ENCODE data around the gene WWP2. TPM values are rescaled to one million over a fixed set of nuclear protein-coding genes. Genes with fewer than 3 reads are reported as not detected.

WWP2 gene
- total RNA-seq, 6 donors from 2014 or later, result 59.5 to 125 (median 82.3) TPM

DNA sequence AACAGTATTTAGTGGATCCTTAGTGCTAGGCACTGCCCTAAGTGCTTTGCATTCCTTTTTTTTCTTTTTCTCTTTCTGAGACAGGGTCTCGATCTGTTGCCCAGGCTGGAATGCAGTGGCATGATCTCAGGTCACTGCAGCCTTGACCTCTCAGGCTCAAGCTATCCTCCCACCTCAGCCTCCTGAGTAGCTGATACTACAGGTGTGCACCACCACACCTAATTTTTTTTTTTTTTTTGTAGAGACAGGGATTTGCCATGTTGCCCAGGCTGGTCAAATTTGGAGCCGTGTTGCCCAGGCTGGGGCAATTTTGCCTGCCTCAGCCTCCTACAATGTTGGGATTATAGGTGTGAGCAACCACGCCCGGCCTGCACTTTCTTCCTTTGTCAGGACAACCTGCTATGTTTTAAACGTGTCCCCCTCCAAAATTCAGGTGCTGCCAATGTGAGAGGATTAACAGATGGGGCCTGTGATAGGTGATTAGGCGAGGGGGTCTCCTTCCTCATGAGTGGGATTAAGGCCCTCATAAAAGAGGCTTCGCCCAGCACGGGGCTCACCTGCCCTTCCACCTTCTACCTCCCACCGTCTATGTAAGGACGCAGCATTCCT lies 41.2 kb upstream of the WWP2 start:
- Histone ChIP-seq H3K9me3 (no peaks in the 10 kb centered on the region), H3K27ac (no peak overlapping the region), H3K4me1 (peaks cover 0 to 13% (median 3%) of the 10 kb centered on the region in 4 donors), H3K36me3 (peaks cover 0 to 25% (median 8%) of the 10 kb centered on the region in 4 donors), H3K4me3 (no peak overlapping the region), H3K27me3 (no peaks in the 10 kb centered on the region)
- TF ChIP-seq EP300 (IDR thresholded peaks at IDR 0.05) (no peak), POLR2A (IDR thresholded peaks at IDR 0.05) (no peak), CTCF (IDR thresholded peaks at IDR 0.05) (no peak), POLR2AphosphoS5 (IDR thresholded peaks at IDR 0.05) (no peak)
- ATAC-seq (ENCODE audit: low FRiP score in 2 of 2) (no peak), DNase-seq (peak in 1 of 2 donors; percentile 2)
- 90 to 91% methylated on average over 10 of the region's 10 CpGs for WGBS, 2 donors

GRCh38 chr16:69721441-69721957 lies 40.6 kb upstream of the WWP2 start:
- peaks cover 0 to 18% (median 6%) of the 10 kb centered on the region in 4 donors for H3K4me1 ChIP-seq
- DNase-seq, result no peak
- 93% methylated on average over 6 of the region's 6 CpGs for WGBS, 2 donors
- no peaks in the 10 kb centered on the region for H3K9me3 ChIP-seq
- H3K27me3 ChIP-seq, result no peaks in the 10 kb centered on the region
- TF ChIP-seq POLR2AphosphoS5 (IDR thresholded peaks at IDR 0.05), result no peak
- TF ChIP-seq EP300 (IDR thresholded peaks at IDR 0.05), result no peak
- TF ChIP-seq POLR2A (IDR thresholded peaks at IDR 0.05), result no peak
- TF ChIP-seq CTCF (IDR thresholded peaks at IDR 0.05), result no peak
- H3K27ac ChIP-seq, result no peak overlapping the region
- H3K36me3 ChIP-seq, result peaks cover 0 to 19% (median 6%) of the 10 kb centered on the region in 4 donors
- H3K4me3 ChIP-seq, result no peak overlapping the region
- ATAC-seq (ENCODE audit: low FRiP score in 2 of 2), result no peak

GRCh38 chr16:69724414-69724873 lies 37.7 kb upstream of the WWP2 start:
- Histone ChIP-seq H3K9me3 (no peaks in the 10 kb centered on the region), H3K4me3 (no peak overlapping the region), H3K27me3 (no peaks in the 10 kb centered on the region), H3K36me3 (no peaks in the 10 kb centered on the region), H3K4me1 (peaks cover 13 to 41% (median 22%) of the 10 kb centered on the region in 4 donors), H3K27ac (peak overlapping the region in 2 of 4 donors; percentile 84 to 88)
- WGBS, 2 donors, result 95 to 100% methylated on average over 2 of the region's 2 CpGs
- TF ChIP-seq EP300 (IDR thresholded peaks at IDR 0.05), result no peak
- TF ChIP-seq POLR2AphosphoS5 (IDR thresholded peaks at IDR 0.05), result no peak
- no peak for TF ChIP-seq POLR2A (IDR thresholded peaks at IDR 0.05)
- no peak for TF ChIP-seq CTCF (IDR thresholded peaks at IDR 0.05)
- ATAC-seq (ENCODE audit: low FRiP score in 2 of 2) (no peak), DNase-seq (peak in 1 of 2 donors; percentile 0)

DNA sequence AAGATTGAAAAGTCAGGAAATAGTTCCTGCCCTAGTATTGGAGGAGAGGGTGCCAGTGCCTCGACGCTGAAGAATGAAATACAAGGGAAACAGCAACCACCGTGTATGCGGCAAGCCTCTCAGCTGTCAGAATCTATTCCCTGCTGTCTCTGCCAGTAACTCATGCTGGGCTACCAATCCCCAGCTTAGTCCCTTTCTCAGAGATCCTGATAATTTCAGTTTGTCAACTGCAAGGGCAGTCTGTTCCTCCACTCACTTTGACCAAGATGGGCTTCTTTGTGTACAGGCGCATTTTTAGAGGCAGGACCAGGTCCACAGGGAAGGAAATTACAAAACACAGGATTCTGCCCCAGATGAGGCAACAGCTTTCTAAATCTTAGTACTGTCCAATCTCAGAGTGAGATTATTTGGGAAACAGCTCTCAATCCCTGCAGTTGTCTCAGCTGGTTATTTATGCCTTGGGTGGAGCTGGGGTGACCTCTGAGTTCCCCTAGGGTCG lies 37.1 kb upstream of the WWP2 start:
- Histone ChIP-seq H3K36me3 (no peaks in the 10 kb centered on the region), H3K4me1 (peaks cover 13 to 41% (median 22%) of the 10 kb centered on the region in 4 donors), H3K4me3 (peak overlapping the region in 3 of 4 donors; percentile 52 to 63 (median 57)), H3K9me3 (no peaks in the 10 kb centered on the region), H3K27ac (peak overlapping the region in 3 of 4 donors; percentile 78 to 88 (median 84)), H3K27me3 (no peaks in the 10 kb centered on the region)
- ATAC-seq (ENCODE audit: low FRiP score in 2 of 2) (no peak), DNase-seq (no peak)
- TF ChIP-seq EP300 (IDR thresholded peaks at IDR 0.05), result no peak
- TF ChIP-seq CTCF (IDR thresholded peaks at IDR 0.05), result no peak
- no peak for TF ChIP-seq POLR2A (IDR thresholded peaks at IDR 0.05)
- TF ChIP-seq POLR2AphosphoS5 (IDR thresholded peaks at IDR 0.05), result no peak
- 45 to 61% methylated on average over 6 of the region's 6 CpGs for WGBS, 2 donors

Data from upper lobe of left lung (tissue), 6 donors.